CD14-positive monocyte (primary cell): ENCODE measurements around the gene ADAMTSL1. TPM values are rescaled to one million over a fixed set of nuclear protein-coding genes. Genes with fewer than 3 reads are reported as not detected.

Source experiments
- DNase-seq, 3 donors: peaks; one replicate each; pipeline ENCODE4 v3.0.0-alpha.2; 2011 to 2022
- H2AFZ ChIP-seq: 2 replicates; pipeline ENCODE4 v1.6.0; 2012; ENCODE audit warnings: mild to moderate bottlenecking, low read depth, low read length, inconsistent platforms; ENCODE audit not compliant: insufficient read depth, poor library complexity, severe bottlenecking
- H3K27ac ChIP-seq, 2 donors: 1 replicate in 1 of 2; 2 replicates in 1 of 2; pipeline ENCODE4 v1.5.1; 2012 to 2013; ENCODE audit warnings: low read length in 2 of 2, control low read depth in 1 of 2, inconsistent platforms in 1 of 2, low read depth in 1 of 2, mild to moderate bottlenecking in 1 of 2
- H3K27me3 ChIP-seq, 2 donors: one replicate each; pipeline versions ENCODE4 v1.6.0 to v1.6.1; 2011 to 2013; ENCODE audit warnings: low read length in 2 of 2; ENCODE audit not compliant: control insufficient read depth in 2 of 2, insufficient read depth in 2 of 2
- H3K36me3 ChIP-seq, 2 donors: replicated peaks in 1 of 2; 1 replicate in 1 of 2; 2 replicates in 1 of 2; pipeline versions ENCODE4 v1.5.1 to v1.6.1; 2012 to 2013; ENCODE audit warnings: low read length in 2 of 2, control low read depth in 1 of 2, inconsistent platforms in 1 of 2, mild to moderate bottlenecking in 1 of 2; ENCODE audit not compliant: insufficient read depth in 2 of 2, control insufficient read depth in 1 of 2
- H3K4me1 ChIP-seq, 2 donors: 1 replicate in 1 of 2; 2 replicates in 1 of 2; pipeline versions ENCODE4 v1.5.1 to v1.6.1; 2012 to 2013; ENCODE audit warnings: low read length in 2 of 2, control low read depth in 1 of 2, inconsistent platforms in 1 of 2, mild to moderate bottlenecking in 1 of 2, moderate library complexity in 1 of 2; ENCODE audit not compliant: insufficient read depth in 2 of 2, control insufficient read depth in 1 of 2
- H3K4me2 ChIP-seq: replicated peaks from 2 replicates; pipeline ENCODE3; 2012; ENCODE audit warnings: low read length, moderate library complexity, mild to moderate bottlenecking; ENCODE audit not compliant: poor library complexity, severe bottlenecking; ENCODE audit errors: extremely low read depth
- H3K4me3 ChIP-seq, 3 experiments: fragments of 200-600 bp in 1 of 3; sonication (generic) in 1 of 3; replicated peaks in 1 of 3; 1 replicate in 2 of 3; 2 replicates in 1 of 3; pipeline ENCODE4 v1.5.1; 2011 to 2013; ENCODE audit warnings: low read length in 3 of 3, mild to moderate bottlenecking in 3 of 3, control low read depth in 2 of 3, low read depth in 2 of 3, inconsistent platforms in 1 of 3, moderate library complexity in 1 of 3
- H3K79me2 ChIP-seq: 2 replicates; pipeline ENCODE4 v1.6.0; 2012; ENCODE audit warnings: mild to moderate bottlenecking, control low read depth, inconsistent platforms, low read length, moderate library complexity; ENCODE audit not compliant: insufficient read depth
- H3K9ac ChIP-seq: 2 replicates; pipeline ENCODE4 v1.6.0; 2017; ENCODE audit warnings: low read length, mild to moderate bottlenecking; ENCODE audit not compliant: insufficient read depth, poor library complexity, severe bottlenecking
- H3K9me3 ChIP-seq, 2 donors: replicated peaks in 1 of 2; 1 replicate in 1 of 2; 2 replicates in 1 of 2; pipeline versions ENCODE4 v1.5.1 to v1.6.1; 2012 to 2013; ENCODE audit warnings: low read length in 2 of 2, control low read depth in 1 of 2; ENCODE audit not compliant: control insufficient read depth in 1 of 2, insufficient read depth in 1 of 2
- H4K20me1 ChIP-seq: 2 replicates; pipeline ENCODE4 v1.6.0; 2012; ENCODE audit warnings: mild to moderate bottlenecking, low read length, control low read depth, moderate library complexity; ENCODE audit not compliant: insufficient read depth
- H3K27ac Mint-ChIP-seq, 7 donors: one replicate each; pipeline ENCODE4 v1.8.0; 2020; ENCODE audit warnings: mild to moderate bottlenecking in 7 of 7, mixed read lengths in 7 of 7, moderate library complexity in 6 of 7, inconsistent platforms in 2 of 7
- H3K27me3 Mint-ChIP-seq, 3 donors: one replicate each; pipeline ENCODE4 v1.8.0; 2021 to 2022; ENCODE audit warnings: low read depth in 3 of 3, mild to moderate bottlenecking in 3 of 3, mixed read lengths in 3 of 3, moderate library complexity in 3 of 3, inconsistent platforms in 1 of 3
- H3K36me3 Mint-ChIP-seq, 2 donors: one replicate each; pipeline ENCODE4 v1.8.0; 2020; ENCODE audit warnings: mixed read lengths in 2 of 2, inconsistent platforms in 1 of 2, mild to moderate bottlenecking in 1 of 2
- H3K4me1 Mint-ChIP-seq: one replicate; pipeline ENCODE4 v1.8.0; 2020; ENCODE audit warnings: mild to moderate bottlenecking, mixed read lengths
- H3K4me3 Mint-ChIP-seq, 2 donors: one replicate each; pipeline ENCODE4 v1.8.0; 2020; ENCODE audit warnings: mild to moderate bottlenecking in 2 of 2, mixed read lengths in 2 of 2, moderate library complexity in 1 of 2
- H3K9me3 Mint-ChIP-seq, 7 donors: one replicate each; pipeline ENCODE4 v1.8.0; 2020 to 2022; ENCODE audit warnings: mixed read lengths in 7 of 7, mild to moderate bottlenecking in 6 of 7, moderate library complexity in 6 of 7, inconsistent platforms in 2 of 7
- CTCF ChIP-seq: fragments of 200-600 bp; IDR thresholded peaks from one replicate; pipeline ENCODE4 v1.8.0; 2022; ENCODE audit warnings: antibody characterized with exemption, mild to moderate bottlenecking
- WGBS: methylation state at CpG from one replicate; pipeline ENCODE4 v1.1.5; 2013; ENCODE audit warnings: missing lambda C conversion rate; ENCODE audit not compliant: insufficient coverage; 5-methylcytosine and 5-hydroxymethylcytosine counted together
- intact Hi-C, 2 donors: fragments of 100-400 bp; cut with micrococcal nuclease; formaldehyde crosslinking; loops; one replicate each; pipeline versions ENCODE4 v1.15.0 to v1.15.1; 2023
- polyA plus RNA-seq, 3 donors: library from polyadenylated mRNA; depleted of rRNA in 1 of 3; unstranded in 2 of 3; stranded (reverse) in 1 of 3; fragments of 300-500 nt in 2 of 3; fragments of >200 nt in 1 of 3; fragmentation: Illumina TruSeq in 2 of 3; gene quantifications; 1 replicate in 2 of 3; 2 replicates in 1 of 3; pipeline ENCODE4 v1.2.3, GENCODE V29; 2012 to 2021

Gene ADAMTSL1
- polyA plus RNA-seq, 3 donors: not detected

DNA sequence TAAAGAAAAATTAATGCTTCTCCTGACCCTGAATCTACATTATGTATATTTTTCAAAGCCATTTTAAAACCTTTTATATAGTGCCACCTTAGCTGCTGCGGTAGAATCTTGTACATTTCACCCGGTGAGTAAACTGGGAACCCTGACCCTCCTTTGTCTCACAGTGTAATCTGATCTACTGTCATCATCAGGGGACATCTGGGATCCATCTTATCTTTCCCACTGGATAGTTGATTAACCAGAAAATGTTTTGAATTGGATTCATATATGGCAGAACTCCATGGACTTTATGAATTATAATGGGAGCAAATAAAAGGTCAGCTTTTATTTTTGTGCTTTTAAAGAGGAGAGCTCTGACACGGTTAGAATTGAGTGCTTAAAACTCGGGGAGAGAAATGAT is 95.0 kb downstream of the ADAMTSL1 start:
- 93% methylated on average over 3 of the region's 4 CpGs for WGBS

DNA sequence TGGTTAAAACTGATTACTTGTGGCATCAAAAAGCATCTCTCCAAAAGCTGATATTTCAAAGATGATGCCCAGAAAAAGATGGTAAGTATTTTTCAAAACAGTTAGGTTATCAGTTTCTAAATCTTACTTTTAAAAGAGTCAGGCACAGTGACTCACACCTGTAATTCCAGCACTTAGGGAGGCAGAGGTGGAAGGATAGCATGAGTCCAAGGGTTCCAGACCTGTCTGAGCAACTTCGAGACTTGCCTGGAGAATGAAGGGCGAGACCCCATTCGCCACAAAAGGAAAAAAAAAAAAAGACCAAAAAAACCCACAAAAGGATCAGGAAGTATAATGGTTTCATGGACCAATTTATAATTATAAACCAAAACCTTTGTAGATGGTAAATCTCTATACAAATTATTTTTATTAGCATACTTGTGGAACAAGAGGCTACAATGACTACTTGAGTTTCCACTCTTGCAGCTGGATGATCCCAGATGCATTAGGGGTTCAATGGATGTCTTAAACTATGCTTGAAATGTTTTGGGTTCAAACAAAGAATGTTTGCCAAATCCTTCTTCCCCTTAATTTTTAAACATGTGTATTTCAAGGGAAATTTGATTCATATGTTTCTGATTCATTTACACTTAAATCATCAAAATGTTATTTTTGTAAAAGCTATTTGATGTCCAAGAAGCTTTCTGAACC is 96.1 kb downstream of the ADAMTSL1 start:
- Histone ChIP-seq H3K9ac (no peak overlapping the region), H3K27ac (no peak overlapping the region), H3K4me1 (no peaks in the 10 kb centered on the region), H3K4me3 (no peak overlapping the region), H3K79me2 (no peaks in the 10 kb centered on the region), H3K27me3 (no peaks in the 10 kb centered on the region), H3K9me3 (no peaks in the 10 kb centered on the region), H4K20me1 (no peaks in the 10 kb centered on the region), H2AFZ (no peak overlapping the region), H3K4me2 (no peak overlapping the region), H3K36me3 (no peaks in the 10 kb centered on the region)
- H3K4me1 Mint-ChIP-seq: no peaks in the 10 kb centered on the region
- H3K27ac Mint-ChIP-seq: no peak overlapping the region
- no peaks in the 10 kb centered on the region for H3K36me3 Mint-ChIP-seq
- H3K9me3 Mint-ChIP-seq: peaks cover 0 to 2% (median 0%) of the 10 kb centered on the region in 7 donors
- TF ChIP-seq CTCF: no peak
- intact Hi-C loops: no loop called here
- WGBS: no CpG with 5 or more reads among the region's 3 CpGs
- no peak for DNase-seq
- no peaks in the 10 kb centered on the region for H3K27me3 Mint-ChIP-seq
- no peak overlapping the region for H3K4me3 Mint-ChIP-seq

More for the DNA sequence above, 95.0 kb downstream of the ADAMTSL1 start:
- no peak overlapping the region for H3K27ac ChIP-seq
- intact Hi-C loops: no loop called here
- H3K4me2 ChIP-seq: no peak overlapping the region
- H3K4me1 Mint-ChIP-seq: no peaks in the 10 kb centered on the region
- no peaks in the 10 kb centered on the region for H3K36me3 ChIP-seq
- TF ChIP-seq CTCF: no peak
- no peaks in the 10 kb centered on the region for H4K20me1 ChIP-seq
- peaks cover 0 to 6% (median 0%) of the 10 kb centered on the region in 7 donors for H3K9me3 Mint-ChIP-seq
- no peaks in the 10 kb centered on the region for H3K36me3 Mint-ChIP-seq
- no peaks in the 10 kb centered on the region for H3K27me3 ChIP-seq
- peaks cover 4% of the 10 kb centered on the region in 2 donors for H3K9me3 ChIP-seq
- H3K27ac Mint-ChIP-seq: no peak overlapping the region
- DNase-seq: no peak
- no peaks in the 10 kb centered on the region for H3K4me1 ChIP-seq
- H3K27me3 Mint-ChIP-seq: no peaks in the 10 kb centered on the region
- H3K9ac ChIP-seq: no peak overlapping the region
- no peaks in the 10 kb centered on the region for H3K79me2 ChIP-seq
- H3K4me3 ChIP-seq: no peak overlapping the region
- H3K4me3 Mint-ChIP-seq: no peak overlapping the region
- no peak overlapping the region for H2AFZ ChIP-seq
